Peyer's patch (tissue), 4 donors: ENCODE data around the gene FERMT2. TPM values are rescaled to one million over a fixed set of nuclear protein-coding genes. Genes with fewer than 3 reads are reported as not detected.

Experiments
- DNase-seq, 3 donors: peaks; one replicate each; pipeline ENCODE4 v3.0.0-alpha.2; 2017 to 2019
- H3K27ac ChIP-seq, 4 donors: fragments of 200-600 bp; sonication (generic); one replicate each; pipeline ENCODE4 v1.5.1; 2016 to 2019
- H3K27me3 ChIP-seq, 2 donors: fragments of 200-600 bp; sonication (generic); one replicate each; pipeline ENCODE4 v1.5.1; 2019
- H3K36me3 ChIP-seq, 3 donors: fragments of 200-600 bp; sonication (generic); one replicate each; pipeline ENCODE4 v1.5.1; 2016 to 2019
- H3K4me1 ChIP-seq, 4 donors: fragments of 200-600 bp; sonication (generic); one replicate each; pipeline ENCODE4 v1.5.1; 2016 to 2019
- H3K4me3 ChIP-seq, 4 donors: fragments of 200-600 bp; sonication (generic); 1 replicate in 3 of 4; 2 replicates in 1 of 4; pipeline ENCODE4 v1.5.1; 2016 to 2019; ENCODE audit warnings: mild to moderate bottlenecking in 1 of 4
- H3K9me3 ChIP-seq, 4 donors: fragments of 200-600 bp; sonication (generic); one replicate each; pipeline ENCODE4 v1.5.1; 2016 to 2019; ENCODE audit warnings: mild to moderate bottlenecking in 1 of 4
- CTCF ChIP-seq, 6 experiments: fragments of 450-650 bp in 4 of 6; fragments of 200-600 bp in 2 of 6; sonication (generic) in 1 of 6; IDR thresholded peaks; one replicate each; pipeline ENCODE4 v1.5.1; 2017 to 2019; ENCODE audit warnings: antibody characterized with exemption in 6 of 6, mild to moderate bottlenecking in 3 of 6, moderate library complexity in 1 of 6
- POLR2A ChIP-seq, 2 donors: fragments of 450-650 bp; IDR thresholded peaks; one replicate each; pipeline ENCODE4 v1.5.1; 2017; ENCODE audit warnings: antibody characterized with exemption in 2 of 2, mild to moderate bottlenecking in 2 of 2, moderate library complexity in 2 of 2
- total RNA-seq, 4 donors: library from RNA; depleted of rRNA; stranded (reverse); fragments of >200 nt; gene quantifications; one replicate each; pipeline ENCODE4 v1.1.0, GENCODE V29; 2016

Gene FERMT2
- total RNA-seq, 4 donors from 2014 or later = 10.0 to 59.4 (median 12.4) TPM

GRCh38 chr14:52834440-52834842 is 116.4 kb downstream of the FERMT2 start:
- no peak for TF ChIP-seq POLR2A (IDR thresholded peaks at IDR 0.05)
- TF ChIP-seq CTCF (IDR thresholded peaks at IDR 0.05) = no peak
- no peak overlapping the region for H3K27ac ChIP-seq
- H3K4me1 ChIP-seq = no peaks in the 10 kb centered on the region
- no peaks in the 10 kb centered on the region for H3K9me3 ChIP-seq
- no peaks in the 10 kb centered on the region for H3K36me3 ChIP-seq
- no peak for DNase-seq
- H3K27me3 ChIP-seq = no peaks in the 10 kb centered on the region
- no peak overlapping the region for H3K4me3 ChIP-seq

- DNase-seq = no peak
- no peaks in the 10 kb centered on the region for H3K4me1 ChIP-seq
- no peaks in the 10 kb centered on the region for H3K27me3 ChIP-seq
- no peak overlapping the region for H3K4me3 ChIP-seq
- no peaks in the 10 kb centered on the region for H3K9me3 ChIP-seq
- TF ChIP-seq POLR2A (IDR thresholded peaks at IDR 0.05) (no peak), CTCF (IDR thresholded peaks at IDR 0.05) (no peak)
- no peaks in the 10 kb centered on the region for H3K36me3 ChIP-seq
- H3K27ac ChIP-seq = no peak overlapping the region
Measured at GRCh38 chr14:52833891-52834290, 117.0 kb downstream of the FERMT2 start.

- H3K9me3 ChIP-seq = no peaks in the 10 kb centered on the region
- no peak overlapping the region for H3K27ac ChIP-seq
- no peak overlapping the region for H3K4me3 ChIP-seq
- no peak for DNase-seq
- no peaks in the 10 kb centered on the region for H3K36me3 ChIP-seq
- TF ChIP-seq POLR2A (IDR thresholded peaks at IDR 0.05) (no peak), CTCF (IDR thresholded peaks at IDR 0.05) (no peak)
- no peaks in the 10 kb centered on the region for H3K27me3 ChIP-seq
- H3K4me1 ChIP-seq = no peaks in the 10 kb centered on the region
Measured at GRCh38 chr14:52829527-52830185, 121.2 kb downstream of the FERMT2 start.

GRCh38 chr14:52827426-52827825 is 123.4 kb downstream of the FERMT2 start:
- Histone ChIP-seq H3K9me3 (no peaks in the 10 kb centered on the region), H3K27ac (no peak overlapping the region), H3K36me3 (no peaks in the 10 kb centered on the region), H3K27me3 (no peaks in the 10 kb centered on the region), H3K4me1 (no peaks in the 10 kb centered on the region), H3K4me3 (no peak overlapping the region)
- TF ChIP-seq POLR2A (IDR thresholded peaks at IDR 0.05) (no peak), CTCF (IDR thresholded peaks at IDR 0.05) (no peak)
- DNase-seq = no peak

- TF ChIP-seq POLR2A (IDR thresholded peaks at IDR 0.05) (no peak), CTCF (IDR thresholded peaks at IDR 0.05) (no peak)
Measured at GRCh38 chr14:52825085-52825484, 125.8 kb downstream of the FERMT2 start.

GRCh38 chr14:52824462-52824861 is 126.4 kb downstream of the FERMT2 start:
- no peaks in the 10 kb centered on the region for H3K27me3 ChIP-seq
- no peak overlapping the region for H3K27ac ChIP-seq
- no peaks in the 10 kb centered on the region for H3K36me3 ChIP-seq
- no peak for DNase-seq
- no peaks in the 10 kb centered on the region for H3K9me3 ChIP-seq
- H3K4me1 ChIP-seq = no peaks in the 10 kb centered on the region
- no peak overlapping the region for H3K4me3 ChIP-seq
- TF ChIP-seq CTCF (IDR thresholded peaks at IDR 0.05) = no peak
- TF ChIP-seq POLR2A (IDR thresholded peaks at IDR 0.05) = no peak

More at GRCh38 chr14:52825085-52825484, 125.8 kb downstream of the FERMT2 start:
- H3K4me1 ChIP-seq = no peaks in the 10 kb centered on the region
- no peaks in the 10 kb centered on the region for H3K27me3 ChIP-seq
- no peaks in the 10 kb centered on the region for H3K9me3 ChIP-seq
- DNase-seq = no peak
- H3K4me3 ChIP-seq = no peak overlapping the region
- no peaks in the 10 kb centered on the region for H3K36me3 ChIP-seq
- no peak overlapping the region for H3K27ac ChIP-seq
